HFFc6 (cell line): Measurements from ENCODE around the gene TOR1A. TPM values are rescaled to one million over a fixed set of nuclear protein-coding genes. Genes with fewer than 3 reads are reported as not detected.

Experiments used
- DNase-seq: peaks from one replicate; pipeline ENCODE4 v3.0.0-alpha.2; 2018
- H3K27ac Mint-ChIP-seq: 2 replicates; pipeline ENCODE4 v1.8.0; 2020; ENCODE audit warnings: mild to moderate bottlenecking, mixed read lengths
- H3K27me3 Mint-ChIP-seq: 2 replicates; pipeline ENCODE4 v1.8.0; 2021; ENCODE audit warnings: mild to moderate bottlenecking, moderate library complexity, mixed read lengths; ENCODE audit not compliant: insufficient read depth
- H3K36me3 Mint-ChIP-seq: 2 replicates; pipeline ENCODE4 v1.8.0; 2021; ENCODE audit warnings: low read depth, mixed read lengths
- H3K4me1 Mint-ChIP-seq: 2 replicates; pipeline ENCODE4 v1.8.0; 2020; ENCODE audit warnings: low read depth, mixed read lengths
- H3K4me3 Mint-ChIP-seq: 2 replicates; pipeline ENCODE4 v1.8.0; 2020; ENCODE audit warnings: mild to moderate bottlenecking, moderate library complexity, mixed read lengths
- H3K9me3 Mint-ChIP-seq: 2 replicates; pipeline ENCODE4 v1.8.0; 2020; ENCODE audit warnings: mild to moderate bottlenecking, mixed read lengths
- total RNA-seq, 6 experiments: library from RNA; stranded (reverse); fragmentation: NEBNext Ultra II Directional; extraction: Animal tissue kit (Norgen Biotek cat#: 25700); gene quantifications; 2 replicates in 1 of 6; 3 replicates in 5 of 6; pipeline ENCODE4 v1.2.3, GENCODE V29; 2021
- TF ChIP-seq, protein P1 (sequence below): fragments of 200-600 bp; sonication (generic); IDR thresholded peaks from 2 replicates; pipeline ENCODE4 v1.5.0; 2021; ENCODE audit warnings: antibody characterized with exemption, mild to moderate bottlenecking

TOR1A gene
- total RNA-seq, 6 experiments from 2014 or later: 59.1 to 70.5 (median 67.1) TPM

DNA sequence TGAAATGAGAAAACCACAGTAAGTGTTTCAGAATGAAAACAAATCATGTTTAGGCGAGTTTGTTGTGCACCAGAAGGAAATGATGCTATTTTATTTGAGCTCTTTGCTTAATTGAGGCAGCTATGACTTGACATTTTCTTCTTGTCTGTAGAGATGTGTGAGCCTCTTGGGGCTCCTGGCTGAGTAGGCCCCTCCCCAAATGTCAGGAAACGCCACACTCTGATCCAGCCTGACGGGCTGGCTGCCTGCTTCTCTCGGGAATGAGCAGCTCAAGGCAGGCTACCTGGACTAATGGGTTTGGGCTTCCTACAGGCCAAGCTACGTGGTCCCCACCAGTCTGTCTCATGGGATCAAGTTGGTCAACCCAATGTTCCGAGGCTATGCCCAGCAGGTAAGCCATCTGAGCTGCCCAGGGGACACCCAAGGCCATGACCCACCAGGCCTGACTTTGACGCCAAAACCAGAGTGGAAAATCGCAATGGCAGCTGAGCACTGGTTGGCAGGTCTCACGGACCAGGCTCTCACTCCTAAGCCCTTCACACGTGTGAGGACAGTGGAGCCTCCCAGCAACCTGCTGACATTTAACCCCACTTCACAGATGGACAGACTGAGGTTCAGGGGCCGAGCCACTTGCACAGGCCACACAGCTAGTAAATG, 41.2 kb upstream of the TOR1A start:
- Mint-ChIP-seq H3K27me3 (0 out of 2 replicates have a peak, but pooled peaks cover 2% of the 10 kb centered on the region), H3K4me3 (no peak overlapping the region), H3K27ac (no peak overlapping the region), H3K36me3 (peaks cover 23% of the 10 kb centered on the region), H3K9me3 (no peaks in the 10 kb centered on the region), H3K4me1 (peaks cover 7% of the 10 kb centered on the region)
- TF ChIP-seq, protein P1, sequence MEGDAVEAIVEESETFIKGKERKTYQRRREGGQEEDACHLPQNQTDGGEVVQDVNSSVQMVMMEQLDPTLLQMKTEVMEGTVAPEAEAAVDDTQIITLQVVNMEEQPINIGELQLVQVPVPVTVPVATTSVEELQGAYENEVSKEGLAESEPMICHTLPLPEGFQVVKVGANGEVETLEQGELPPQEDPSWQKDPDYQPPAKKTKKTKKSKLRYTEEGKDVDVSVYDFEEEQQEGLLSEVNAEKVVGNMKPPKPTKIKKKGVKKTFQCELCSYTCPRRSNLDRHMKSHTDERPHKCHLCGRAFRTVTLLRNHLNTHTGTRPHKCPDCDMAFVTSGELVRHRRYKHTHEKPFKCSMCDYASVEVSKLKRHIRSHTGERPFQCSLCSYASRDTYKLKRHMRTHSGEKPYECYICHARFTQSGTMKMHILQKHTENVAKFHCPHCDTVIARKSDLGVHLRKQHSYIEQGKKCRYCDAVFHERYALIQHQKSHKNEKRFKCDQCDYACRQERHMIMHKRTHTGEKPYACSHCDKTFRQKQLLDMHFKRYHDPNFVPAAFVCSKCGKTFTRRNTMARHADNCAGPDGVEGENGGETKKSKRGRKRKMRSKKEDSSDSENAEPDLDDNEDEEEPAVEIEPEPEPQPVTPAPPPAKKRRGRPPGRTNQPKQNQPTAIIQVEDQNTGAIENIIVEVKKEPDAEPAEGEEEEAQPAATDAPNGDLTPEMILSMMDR: no peak
- DNase-seq: no peak

DNA sequence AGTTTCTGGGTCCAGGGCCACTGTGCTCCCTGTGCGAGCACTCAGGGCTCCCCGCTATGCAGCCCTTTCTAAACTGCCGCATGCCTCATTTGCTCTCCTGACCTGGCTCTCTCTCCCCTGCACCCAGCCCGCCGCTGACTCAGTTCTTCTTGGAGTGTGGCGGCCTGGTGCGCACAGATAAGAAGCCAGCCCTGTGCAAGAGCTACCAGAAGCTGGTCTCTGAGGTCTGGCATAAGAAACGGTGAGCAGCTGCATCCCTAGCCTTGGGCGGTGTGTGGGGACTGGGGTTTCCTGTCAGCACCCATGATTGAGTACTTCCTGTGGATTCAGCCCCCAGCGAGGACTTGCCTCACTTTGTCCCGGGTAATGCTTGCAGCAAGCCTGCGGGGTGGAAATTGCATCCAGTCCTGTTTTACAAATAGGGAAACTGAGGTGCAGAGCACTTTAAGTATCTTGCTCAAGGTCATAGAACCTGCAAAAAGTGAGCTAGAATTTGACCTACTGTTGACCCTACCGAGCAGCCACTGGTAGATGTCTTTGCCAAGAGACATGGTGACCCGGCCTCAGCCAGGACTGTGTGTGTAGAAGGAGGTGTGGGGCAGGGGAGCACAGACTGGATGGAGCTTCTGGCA, 39.2 kb upstream of the TOR1A start:
- Mint-ChIP-seq H3K4me1 (peaks cover 7% of the 10 kb centered on the region), H3K36me3 (peaks cover 28% of the 10 kb centered on the region), H3K27ac (peak overlapping the region; percentile 52; the same call in 1 of the 2 replicates), H3K27me3 (0 out of 2 replicates have a peak, but pooled peaks cover 2% of the 10 kb centered on the region), H3K9me3 (no peaks in the 10 kb centered on the region), H3K4me3 (no peak overlapping the region)
- DNase-seq: peak; percentile 71
- TF ChIP-seq, protein P1: no peak

DNA sequence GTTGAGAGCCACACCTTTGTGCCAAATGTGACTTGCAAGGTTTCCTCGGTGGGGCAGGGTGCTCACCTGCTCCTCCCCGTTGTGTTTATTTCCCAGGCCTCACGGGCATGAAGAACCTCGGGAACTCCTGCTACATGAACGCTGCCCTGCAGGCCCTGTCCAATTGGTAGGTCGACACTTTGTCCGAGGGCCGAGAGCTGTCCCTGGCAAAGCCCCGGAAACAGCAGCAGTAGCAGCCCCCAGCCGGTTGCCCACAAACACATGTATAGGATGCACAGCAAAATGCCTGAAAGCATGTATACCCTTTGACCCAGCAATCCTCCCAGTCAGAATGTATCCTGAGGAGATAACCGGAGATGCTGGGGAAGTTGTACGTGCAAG, 37.5 kb upstream of the TOR1A start:
- peaks cover 29% of the 10 kb centered on the region for H3K36me3 Mint-ChIP-seq
- no peak for DNase-seq
- TF ChIP-seq, protein P1: no peak
- no peaks in the 10 kb centered on the region for H3K9me3 Mint-ChIP-seq
- no peak overlapping the region for H3K4me3 Mint-ChIP-seq
- peaks cover 7% of the 10 kb centered on the region for H3K4me1 Mint-ChIP-seq
- peaks cover 2% of the 10 kb centered on the region; the same call in 1 of the 2 replicates for H3K27me3 Mint-ChIP-seq
- no peak overlapping the region for H3K27ac Mint-ChIP-seq

DNA sequence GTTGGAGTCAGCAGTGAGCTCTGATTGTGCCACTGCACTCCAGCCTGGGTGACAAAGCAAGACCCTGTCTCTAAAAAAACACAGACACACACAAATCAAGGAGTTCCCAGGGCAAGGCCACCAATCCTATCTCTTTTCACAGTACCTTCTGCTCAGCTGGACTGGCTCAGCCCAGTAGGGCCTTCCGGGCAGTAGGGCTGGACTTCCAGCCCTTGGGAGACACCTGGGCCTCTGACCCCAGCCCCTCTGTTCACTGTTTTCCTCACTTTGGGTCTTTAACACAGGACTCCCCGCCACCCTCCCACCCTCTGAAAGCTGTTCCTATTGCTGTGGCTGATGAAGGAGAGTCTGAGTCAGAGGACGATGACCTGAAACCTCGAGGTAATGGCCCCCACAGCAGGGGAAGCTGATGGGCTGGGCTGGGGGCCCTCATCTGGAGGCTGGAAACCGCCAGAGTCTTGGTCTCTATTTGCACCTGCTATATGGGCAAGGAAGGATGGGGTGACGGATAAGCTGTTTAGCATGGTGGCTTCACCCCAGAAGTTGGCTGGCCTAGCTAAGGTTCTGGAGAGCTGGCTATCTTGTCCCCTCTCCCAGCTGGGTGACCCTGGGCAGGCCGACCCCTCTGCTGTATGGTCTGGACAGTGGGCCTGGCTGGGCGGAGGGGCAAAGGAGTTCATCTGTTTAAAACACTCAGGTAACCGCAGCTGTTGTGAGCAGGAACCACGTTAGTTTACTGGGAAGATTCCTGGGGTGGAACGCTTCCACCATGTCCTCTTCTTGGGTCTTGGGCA, 36.9 kb upstream of the TOR1A start:
- Mint-ChIP-seq H3K4me1 (peaks cover 7% of the 10 kb centered on the region), H3K27me3 (peaks cover 2% of the 10 kb centered on the region; the same call in 1 of the 2 replicates), H3K27ac (no peak overlapping the region), H3K9me3 (no peaks in the 10 kb centered on the region), H3K36me3 (peaks cover 25% of the 10 kb centered on the region), H3K4me3 (no peak overlapping the region)
- TF ChIP-seq, protein P1: no peak
- no peak for DNase-seq

DNA sequence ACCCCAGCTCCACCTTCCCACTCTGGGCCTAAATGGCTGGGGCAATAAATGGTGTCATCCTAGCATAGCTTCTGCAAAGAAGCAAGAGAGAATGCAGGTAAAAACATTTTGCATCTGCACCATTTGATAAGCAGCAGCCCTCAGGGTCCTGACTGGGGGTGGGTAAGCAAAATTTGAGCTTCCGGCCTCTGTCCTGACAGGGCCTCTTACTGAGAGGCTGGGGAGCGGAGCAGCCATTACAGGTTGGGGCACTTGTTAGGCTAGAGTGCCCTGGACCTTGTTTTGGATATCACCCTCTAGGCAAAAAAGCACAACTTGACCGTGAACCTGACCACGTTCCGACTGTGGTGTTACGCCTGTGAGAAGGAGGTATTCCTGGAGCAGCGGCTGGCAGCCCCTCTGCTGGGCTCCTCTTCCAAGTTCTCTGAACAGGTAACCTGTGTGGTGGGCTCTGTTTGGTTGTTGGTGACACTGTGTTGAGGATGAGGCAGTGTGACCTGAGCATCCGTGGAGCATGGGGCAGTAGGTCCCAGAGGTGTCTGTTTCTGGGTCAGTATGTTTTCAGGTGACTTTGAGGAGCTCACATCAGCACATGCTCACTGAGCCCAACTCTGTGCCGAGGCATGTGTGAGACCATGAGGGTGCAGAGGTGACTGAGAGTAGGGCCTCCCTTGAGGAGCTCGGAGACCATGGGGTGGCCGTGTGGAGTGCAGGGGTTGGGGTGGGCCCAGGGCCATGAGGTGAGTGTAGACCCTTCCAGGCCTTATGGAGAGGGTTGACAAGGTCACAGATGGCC, 34.4 kb upstream of the TOR1A start:
- TF ChIP-seq, protein P1: no peak
- DNase-seq: no peak
- H3K36me3 Mint-ChIP-seq: peaks cover 35% of the 10 kb centered on the region
- H3K27me3 Mint-ChIP-seq: peaks cover 2% of the 10 kb centered on the region; the same call in 1 of the 2 replicates
- peaks cover 4% of the 10 kb centered on the region for H3K4me1 Mint-ChIP-seq
- H3K9me3 Mint-ChIP-seq: no peaks in the 10 kb centered on the region
- no peak overlapping the region for H3K27ac Mint-ChIP-seq
- H3K4me3 Mint-ChIP-seq: no peak overlapping the region
